Esophagus muscularis mucosa (tissue), 2 donors: ENCODE measurements around the gene TANC1.

ENCODE experiments used
- POLR2A ChIP-seq: fragments of 450-650 bp; IDR thresholded peaks from one replicate; pipeline ENCODE4 v1.6.1; 2017; ENCODE audit warnings: antibody characterized with exemption, moderate library complexity, mild to moderate bottlenecking, low read depth
- POLR2AphosphoS5 ChIP-seq, 2 donors: sonication (generic); formaldehyde crosslinking; IDR thresholded peaks; one replicate each; pipeline ENCODE4 v1.6.1; 2017; ENCODE audit warnings: antibody characterized with exemption in 2 of 2

- TF ChIP-seq POLR2AphosphoS5 (IDR thresholded peaks at IDR 0.05) (no peak), POLR2A (no peak)
These were observed 82.0 kb downstream of the TANC1 start for GRCh38 chr2:159050426-159050825.
